ENCODE results near the gene HMX1. TPM values are rescaled to one million over a fixed set of nuclear protein-coding genes. Genes with fewer than 3 reads are reported as not detected.

Gene HMX1
- total RNA-seq, 2 experiments from 2014 or later = not detected

DNA sequence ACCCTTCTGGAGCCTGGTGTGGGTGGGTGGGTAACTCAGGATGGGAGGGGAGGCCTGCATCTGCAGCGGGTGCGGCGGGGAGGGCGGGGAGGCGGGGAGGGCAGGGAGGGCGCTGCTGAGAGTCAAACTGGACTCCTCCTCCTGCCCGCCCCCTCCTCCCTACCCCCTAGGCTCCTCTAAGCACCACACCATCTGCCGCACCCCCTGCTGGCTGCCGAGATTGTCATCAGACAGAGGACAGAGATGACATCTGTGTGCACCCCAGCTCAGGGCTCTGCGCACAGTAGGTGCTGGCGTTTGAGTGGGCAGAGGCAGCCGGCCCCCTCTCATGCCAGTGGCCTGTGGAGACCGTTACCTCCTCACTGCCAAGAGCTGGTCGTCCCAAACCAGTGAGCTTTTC lies 10.6 kb upstream of the HMX1 start:
- Histone ChIP-seq H3K9me3 (ENCODE audit: low read length) (no peaks in the 10 kb centered on the region), H3K9me2 (ENCODE audit: insufficient read depth, low read length) (no peaks in the 10 kb centered on the region), H4K20me1 (ENCODE audit: insufficient read depth, low read length) (no peaks in the 10 kb centered on the region), H3K4me3 (ENCODE audit: low read depth, low read length, poor library complexity, severe bottlenecking) (no peak overlapping the region), H3K4me2 (ENCODE audit: low read length) (no peak overlapping the region), H3K79me2 (ENCODE audit: insufficient read depth, low read depth, low read length) (no peaks in the 10 kb centered on the region), H3K4me1 (ENCODE audit: insufficient read depth, low read length, poor library complexity, severe bottlenecking) (no peaks in the 10 kb centered on the region), H2AFZ (ENCODE audit: low read length) (no peak overlapping the region), H3K36me3 (ENCODE audit: insufficient read depth, low read length) (no peaks in the 10 kb centered on the region), H3K27ac (ENCODE audit: low read depth, low read length, poor library complexity, severe bottlenecking) (no peak overlapping the region)
- ChIA-PET POLR2A (no interaction called here), CTCF (ENCODE audit: unreplicated experiment) (no interaction called here)
- TF ChIP-seq, protein P1, sequence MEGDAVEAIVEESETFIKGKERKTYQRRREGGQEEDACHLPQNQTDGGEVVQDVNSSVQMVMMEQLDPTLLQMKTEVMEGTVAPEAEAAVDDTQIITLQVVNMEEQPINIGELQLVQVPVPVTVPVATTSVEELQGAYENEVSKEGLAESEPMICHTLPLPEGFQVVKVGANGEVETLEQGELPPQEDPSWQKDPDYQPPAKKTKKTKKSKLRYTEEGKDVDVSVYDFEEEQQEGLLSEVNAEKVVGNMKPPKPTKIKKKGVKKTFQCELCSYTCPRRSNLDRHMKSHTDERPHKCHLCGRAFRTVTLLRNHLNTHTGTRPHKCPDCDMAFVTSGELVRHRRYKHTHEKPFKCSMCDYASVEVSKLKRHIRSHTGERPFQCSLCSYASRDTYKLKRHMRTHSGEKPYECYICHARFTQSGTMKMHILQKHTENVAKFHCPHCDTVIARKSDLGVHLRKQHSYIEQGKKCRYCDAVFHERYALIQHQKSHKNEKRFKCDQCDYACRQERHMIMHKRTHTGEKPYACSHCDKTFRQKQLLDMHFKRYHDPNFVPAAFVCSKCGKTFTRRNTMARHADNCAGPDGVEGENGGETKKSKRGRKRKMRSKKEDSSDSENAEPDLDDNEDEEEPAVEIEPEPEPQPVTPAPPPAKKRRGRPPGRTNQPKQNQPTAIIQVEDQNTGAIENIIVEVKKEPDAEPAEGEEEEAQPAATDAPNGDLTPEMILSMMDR (conservative IDR thresholded peaks at IDR 0.05; ENCODE audit: low read length) = no peak
- TF ChIP-seq EZH2phosphoT487 (IDR thresholded peaks at IDR 0.05; ENCODE audit: borderline replicate concordance, low read depth, low read length) = no peak
- no TSS peak for BruUV-seq (replicated peaks)
- no peak for DNase-seq (ENCODE audit: low spot score)
- intact Hi-C loops (cut with micrococcal nuclease; ENCODE audit: unreplicated experiment) = no loop called here

DNA sequence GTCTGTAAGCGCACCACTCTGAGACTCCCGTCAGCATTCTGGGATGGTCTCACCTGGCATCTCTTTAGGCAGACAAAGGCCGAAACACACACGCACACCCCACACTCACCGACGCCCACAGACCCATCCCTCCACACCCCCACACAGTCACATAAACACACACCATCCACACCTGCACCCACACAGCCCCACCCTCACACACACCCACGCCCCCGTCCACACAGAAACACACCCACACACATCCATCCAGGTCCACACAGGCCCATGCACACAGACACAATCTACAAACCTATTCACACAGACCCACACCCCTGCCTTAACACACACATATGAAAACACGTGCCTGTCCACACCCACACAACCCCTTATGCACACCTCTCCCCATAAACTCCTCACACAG lies 9.2 kb upstream of the HMX1 start:
- no peak overlapping the region for H3K27ac ChIP-seq (ENCODE audit: low read depth, low read length, poor library complexity, severe bottlenecking)
- H3K4me1 ChIP-seq (ENCODE audit: insufficient read depth, low read length, poor library complexity, severe bottlenecking) = no peaks in the 10 kb centered on the region
- no peaks in the 10 kb centered on the region for H3K9me2 ChIP-seq (ENCODE audit: insufficient read depth, low read length)
- no peaks in the 10 kb centered on the region for H4K20me1 ChIP-seq (ENCODE audit: insufficient read depth, low read length)
- no peaks in the 10 kb centered on the region for H3K36me3 ChIP-seq (ENCODE audit: insufficient read depth, low read length)
- H3K9me3 ChIP-seq (ENCODE audit: low read length) = no peaks in the 10 kb centered on the region
- no TSS peak for BruUV-seq (replicated peaks)
- H2AFZ ChIP-seq (ENCODE audit: low read length) = no peak overlapping the region
- POLR2A ChIA-PET = no interaction called here
- no peak for DNase-seq (ENCODE audit: low spot score)
- no peaks in the 10 kb centered on the region for H3K79me2 ChIP-seq (ENCODE audit: insufficient read depth, low read depth, low read length)
- H3K4me2 ChIP-seq (ENCODE audit: low read length) = no peak overlapping the region
- intact Hi-C loops (cut with micrococcal nuclease; ENCODE audit: unreplicated experiment) = no loop called here
- TF ChIP-seq, protein P1 (conservative IDR thresholded peaks at IDR 0.05; ENCODE audit: low read length) = no peak
- TF ChIP-seq EZH2phosphoT487 (IDR thresholded peaks at IDR 0.05; ENCODE audit: borderline replicate concordance, low read depth, low read length) = no peak
- H3K4me3 ChIP-seq (ENCODE audit: low read depth, low read length, poor library complexity, severe bottlenecking) = no peak overlapping the region
- CTCF ChIA-PET (ENCODE audit: unreplicated experiment) = no interaction called here

DNA sequence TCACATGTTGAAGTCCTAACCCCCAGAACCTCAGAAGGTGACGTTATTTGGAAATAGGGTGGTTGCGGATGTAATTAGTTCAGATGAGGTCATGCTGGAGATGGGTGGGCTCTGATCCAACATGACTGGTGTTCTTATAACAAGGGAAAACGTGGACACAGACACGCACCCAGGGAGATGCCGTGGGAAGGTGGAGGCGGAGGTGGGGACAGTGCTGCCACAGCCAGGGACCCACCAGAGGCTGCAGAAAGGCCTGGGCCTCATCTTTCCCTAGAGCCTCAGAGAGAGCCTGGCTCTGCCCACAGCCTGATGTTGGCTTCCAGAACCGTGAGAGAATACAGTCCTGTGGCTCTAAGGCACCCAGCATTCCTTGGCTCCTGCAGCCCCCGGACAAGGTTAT lies 7.9 kb upstream of the HMX1 start:
- TF ChIP-seq, protein P1 (conservative IDR thresholded peaks at IDR 0.05; ENCODE audit: low read length) = no peak
- no peak for TF ChIP-seq EZH2phosphoT487 (IDR thresholded peaks at IDR 0.05; ENCODE audit: borderline replicate concordance, low read depth, low read length)
- BruUV-seq (replicated peaks) = no TSS peak
- H3K79me2 ChIP-seq (ENCODE audit: insufficient read depth, low read depth, low read length) = no peaks in the 10 kb centered on the region
- no peak overlapping the region for H2AFZ ChIP-seq (ENCODE audit: low read length)
- no peaks in the 10 kb centered on the region for H4K20me1 ChIP-seq (ENCODE audit: insufficient read depth, low read length)
- POLR2A ChIA-PET = no interaction called here
- H3K4me1 ChIP-seq (ENCODE audit: insufficient read depth, low read length, poor library complexity, severe bottlenecking) = no peaks in the 10 kb centered on the region
- H3K27ac ChIP-seq (ENCODE audit: low read depth, low read length, poor library complexity, severe bottlenecking) = no peak overlapping the region
- no peak overlapping the region for H3K4me3 ChIP-seq (ENCODE audit: low read depth, low read length, poor library complexity, severe bottlenecking)
- CTCF ChIA-PET (ENCODE audit: unreplicated experiment) = no interaction called here
- H3K9me2 ChIP-seq (ENCODE audit: insufficient read depth, low read length) = no peaks in the 10 kb centered on the region
- H3K4me2 ChIP-seq (ENCODE audit: low read length) = no peak overlapping the region
- intact Hi-C loops (cut with micrococcal nuclease; ENCODE audit: unreplicated experiment) = no loop called here
- no peaks in the 10 kb centered on the region for H3K9me3 ChIP-seq (ENCODE audit: low read length)
- H3K36me3 ChIP-seq (ENCODE audit: insufficient read depth, low read length) = no peaks in the 10 kb centered on the region
- DNase-seq (ENCODE audit: low spot score) = no peak
